Vagina (tissue), 2 donors: ENCODE measurements around the gene IMP4.

Source experiments
- POLR2A ChIP-seq, 2 donors: fragments of 450-650 bp; IDR thresholded peaks; one replicate each; pipeline ENCODE4 v1.6.1; 2017; ENCODE audit warnings: antibody characterized with exemption in 2 of 2, mild to moderate bottlenecking in 2 of 2, moderate library complexity in 2 of 2
- POLR2AphosphoS5 ChIP-seq, 2 donors: sonication (generic); formaldehyde crosslinking; IDR thresholded peaks; one replicate each; pipeline ENCODE4 v1.9.0; 2017; ENCODE audit warnings: antibody characterized with exemption in 2 of 2, mild to moderate bottlenecking in 2 of 2, low read depth in 1 of 2; ENCODE audit not compliant: insufficient read depth in 1 of 2
- TF ChIP-seq, protein P1 (sequence below), 3 experiments: fragments of 450-650 bp in 2 of 3; fragments of 200-600 bp in 1 of 3; sonication (generic) in 1 of 3; IDR thresholded peaks; one replicate each; pipeline ENCODE4 v1.5.1; 2017 to 2019; ENCODE audit warnings: antibody characterized with exemption in 3 of 3, mild to moderate bottlenecking in 2 of 3, moderate library complexity in 2 of 3

DNA sequence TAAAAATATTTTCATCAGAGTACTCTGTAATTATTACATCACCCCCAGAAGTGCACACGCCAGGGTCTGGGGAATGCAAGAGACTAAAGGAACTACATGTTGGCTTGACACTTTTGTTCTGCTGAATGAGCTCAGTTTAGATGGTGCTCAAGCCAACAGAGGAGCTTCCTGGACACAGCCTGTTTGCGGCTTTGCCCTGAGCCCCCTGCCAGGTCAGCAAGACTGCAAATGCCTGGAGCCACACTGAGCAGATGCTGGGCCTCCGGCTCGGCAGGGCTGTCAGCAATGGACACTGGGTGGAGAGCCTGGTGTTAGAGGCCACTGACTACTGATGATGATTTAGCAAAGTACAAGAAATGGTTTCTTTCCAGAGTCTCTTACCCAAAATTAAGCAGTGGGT lies 45.1 kb downstream of the IMP4 start:
- TF ChIP-seq, protein P1, sequence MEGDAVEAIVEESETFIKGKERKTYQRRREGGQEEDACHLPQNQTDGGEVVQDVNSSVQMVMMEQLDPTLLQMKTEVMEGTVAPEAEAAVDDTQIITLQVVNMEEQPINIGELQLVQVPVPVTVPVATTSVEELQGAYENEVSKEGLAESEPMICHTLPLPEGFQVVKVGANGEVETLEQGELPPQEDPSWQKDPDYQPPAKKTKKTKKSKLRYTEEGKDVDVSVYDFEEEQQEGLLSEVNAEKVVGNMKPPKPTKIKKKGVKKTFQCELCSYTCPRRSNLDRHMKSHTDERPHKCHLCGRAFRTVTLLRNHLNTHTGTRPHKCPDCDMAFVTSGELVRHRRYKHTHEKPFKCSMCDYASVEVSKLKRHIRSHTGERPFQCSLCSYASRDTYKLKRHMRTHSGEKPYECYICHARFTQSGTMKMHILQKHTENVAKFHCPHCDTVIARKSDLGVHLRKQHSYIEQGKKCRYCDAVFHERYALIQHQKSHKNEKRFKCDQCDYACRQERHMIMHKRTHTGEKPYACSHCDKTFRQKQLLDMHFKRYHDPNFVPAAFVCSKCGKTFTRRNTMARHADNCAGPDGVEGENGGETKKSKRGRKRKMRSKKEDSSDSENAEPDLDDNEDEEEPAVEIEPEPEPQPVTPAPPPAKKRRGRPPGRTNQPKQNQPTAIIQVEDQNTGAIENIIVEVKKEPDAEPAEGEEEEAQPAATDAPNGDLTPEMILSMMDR (IDR thresholded peaks at IDR 0.05): no peak
- no peak for TF ChIP-seq POLR2A (IDR thresholded peaks at IDR 0.05)
- TF ChIP-seq POLR2AphosphoS5 (IDR thresholded peaks at IDR 0.05; ENCODE audit: insufficient read depth in 1 of 2, low read depth in 1 of 2): no peak
